GDM1 (cell line): ENCODE measurements around the gene ANKRD33B.

ENCODE experiments used
- DNase-seq: peaks from one replicate; lab custom pipeline; 2025; lab: John Stamatoyannopoulos, UW

The ANKRD33B gene

GRCh38 chr5:10699281-10699874 is 135.5 kb downstream of the ANKRD33B start:
- DNase-seq, result no peak

- no peak for DNase-seq
Observed at GRCh38 chr5:10699987-10700386, 136.1 kb downstream of the ANKRD33B start.

- no peak for DNase-seq
Observed at GRCh38 chr5:10700516-10700915, 136.6 kb downstream of the ANKRD33B start.

- no peak for DNase-seq
Observed at GRCh38 chr5:10701567-10702039, 137.7 kb downstream of the ANKRD33B start.

GRCh38 chr5:10702040-10702629 is 138.3 kb downstream of the ANKRD33B start:
- no peak for DNase-seq

GRCh38 chr5:10702911-10703491 is 139.1 kb downstream of the ANKRD33B start:
- no peak for DNase-seq

- DNase-seq, result no peak
Observed at GRCh38 chr5:10703676-10704075, 139.8 kb downstream of the ANKRD33B start.

GRCh38 chr5:10704949-10705621 is 141.2 kb downstream of the ANKRD33B start:
- DNase-seq, result peak; percentile 23

GRCh38 chr5:10705747-10706146 is 141.9 kb downstream of the ANKRD33B start:
- DNase-seq, result no peak

- DNase-seq, result no peak
Observed at GRCh38 chr5:10706326-10706725, 142.5 kb downstream of the ANKRD33B start.
